CD4-positive, alpha-beta T cell treated with Interferon alpha-2 for 1 hour (primary cell): ENCODE data around the gene RBFOX1.

Experiments used
- DNase-seq, 2 donors: peaks; one replicate each; pipeline ENCODE4 v3.0.0-alpha.2; 2020 to 2022

RBFOX1 gene

GRCh38 chr16:7615565-7615964, 282.9 kb downstream of the RBFOX1 start:
- no peak for DNase-seq

GRCh38 chr16:7624871-7625766, 292.5 kb downstream of the RBFOX1 start:
- no peak for DNase-seq

GRCh38 chr16:7628981-7629380, 296.3 kb downstream of the RBFOX1 start:
- DNase-seq: no peak

GRCh38 chr16:7629571-7629970, 296.9 kb downstream of the RBFOX1 start:
- DNase-seq: no peak

- DNase-seq: no peak
Measured at GRCh38 chr16:7637446-7637845, 304.8 kb downstream of the RBFOX1 start.

- DNase-seq: no peak
Measured at GRCh38 chr16:7638306-7638705, 305.7 kb downstream of the RBFOX1 start.

- DNase-seq: no peak
Measured at GRCh38 chr16:7640334-7640733, 307.7 kb downstream of the RBFOX1 start.

GRCh38 chr16:7644176-7644575, 311.5 kb downstream of the RBFOX1 start:
- DNase-seq: no peak

- DNase-seq: no peak
Measured at GRCh38 chr16:7644811-7645210, 312.2 kb downstream of the RBFOX1 start.

- no peak for DNase-seq
Measured at GRCh38 chr16:7646821-7647500, 314.3 kb downstream of the RBFOX1 start.

GRCh38 chr16:7650431-7650830, 317.8 kb downstream of the RBFOX1 start:
- DNase-seq: no peak

GRCh38 chr16:7651803-7652570, 319.3 kb downstream of the RBFOX1 start:
- DNase-seq: no peak

- no peak for DNase-seq
Measured at GRCh38 chr16:7653746-7654461, 321.3 kb downstream of the RBFOX1 start.

GRCh38 chr16:7675628-7676027, 343.0 kb downstream of the RBFOX1 start:
- no peak for DNase-seq

- no peak for DNase-seq
Measured at GRCh38 chr16:7680296-7680695, 347.7 kb downstream of the RBFOX1 start.

- no peak for DNase-seq
Measured at GRCh38 chr16:7688811-7689210, 356.2 kb downstream of the RBFOX1 start.

- no peak for DNase-seq
Measured at GRCh38 chr16:7689234-7689633, 356.6 kb downstream of the RBFOX1 start.

- no peak for DNase-seq
Measured at GRCh38 chr16:7691533-7691932, 358.9 kb downstream of the RBFOX1 start.

GRCh38 chr16:7703672-7704071, 371.0 kb downstream of the RBFOX1 start:
- DNase-seq: no peak

GRCh38 chr16:7705885-7706284, 373.2 kb downstream of the RBFOX1 start:
- no peak for DNase-seq

- no peak for DNase-seq
Measured at GRCh38 chr16:7709186-7709585, 376.5 kb downstream of the RBFOX1 start.

- DNase-seq: no peak
Measured at GRCh38 chr16:7713244-7713643, 380.6 kb downstream of the RBFOX1 start.

GRCh38 chr16:7714775-7715174, 382.1 kb downstream of the RBFOX1 start:
- no peak for DNase-seq
